HG02938 (cell line): ENCODE results near the gene ZNF483.
"Not testable (repeated sequence)": the region's sequence is repeated elsewhere in the genome, so short reads cannot be mapped to it uniquely, and the experiment has no call there.

Experiments
- ATAC-seq: cut with Tn5 transposase; IDR thresholded peaks from one replicate; pipeline ENCODE4 v1.9.1; 2021; ENCODE audit warnings: mild to moderate bottlenecking, moderate library complexity; ENCODE audit not compliant: unreplicated experiment

The ZNF483 gene

GRCh38 chr9:111542497-111543254 is 17.7 kb downstream of the ZNF483 start:
- ATAC-seq = no peak

- no peak for ATAC-seq
Measured at GRCh38 chr9:111548623-111549022, 23.6 kb downstream of the ZNF483 start.

- ATAC-seq = not testable (repeated sequence)
Measured at GRCh38 chr9:111555425-111555824, 30.4 kb downstream of the ZNF483 start.

- no peak for ATAC-seq
Measured at GRCh38 chr9:111559000-111559610, 34.1 kb downstream of the ZNF483 start.

- no peak for ATAC-seq
Measured at GRCh38 chr9:111561165-111561719, 36.3 kb downstream of the ZNF483 start.

GRCh38 chr9:111566234-111566633 is 41.3 kb downstream of the ZNF483 start:
- no peak for ATAC-seq

GRCh38 chr9:111568127-111568526 is 43.1 kb downstream of the ZNF483 start:
- ATAC-seq = not testable (repeated sequence)

- ATAC-seq = no peak
Measured at GRCh38 chr9:111572950-111573604, 48.1 kb downstream of the ZNF483 start.

- no peak for ATAC-seq
Measured at GRCh38 chr9:111582888-111583287, 57.9 kb downstream of the ZNF483 start.

- no peak for ATAC-seq
Measured at GRCh38 chr9:111586378-111586777, 61.4 kb downstream of the ZNF483 start.

GRCh38 chr9:111588846-111589245 is 63.9 kb downstream of the ZNF483 start:
- ATAC-seq = no peak

GRCh38 chr9:111597852-111598732 is 73.1 kb downstream of the ZNF483 start:
- ATAC-seq = peak; percentile 70

GRCh38 chr9:111598733-111599091 is 73.7 kb downstream of the ZNF483 start:
- ATAC-seq = peak; percentile 19

- no peak for ATAC-seq
Measured at GRCh38 chr9:111599092-111599954, 74.3 kb downstream of the ZNF483 start, which contains the start of gene PTGR1. Gene PTGR1 (minus strand): TSS chr9:111599647. CDS start chr9:111597422, 2,225 bp downstream.

- no peak for ATAC-seq
Measured at GRCh38 chr9:111599955-111600343, 75.0 kb downstream of the ZNF483 start.

GRCh38 chr9:111601237-111602018 is 76.4 kb downstream of the ZNF483 start:
- no peak for ATAC-seq

- ATAC-seq = no peak
Measured at GRCh38 chr9:111603041-111603440, 78.1 kb downstream of the ZNF483 start.

- ATAC-seq = no peak
Measured at GRCh38 chr9:111604054-111604615, 79.2 kb downstream of the ZNF483 start.
